HepG2 (cell line): ENCODE data around the gene IDUA. TPM values are rescaled to one million over a fixed set of nuclear protein-coding genes. Genes with fewer than 3 reads are reported as not detected.

ENCODE experiments used
- EEA1 ChIP-seq: sonication (generic); formaldehyde crosslinking; IDR thresholded peaks from 2 replicates; pipeline ENCODE4 v1.5.1; 2020; ENCODE audit warnings: mild to moderate bottlenecking, missing genetic modification reagents, borderline replicate concordance
- ETV5 ChIP-seq: IDR thresholded peaks from 2 replicates; pipeline ENCODE4 v1.6.1; 2018; ENCODE audit warnings: missing biosample characterization, missing genetic modification reagents, inconsistent platforms, borderline replicate concordance
- FOXC1 ChIP-seq: sonication (generic); formaldehyde crosslinking; IDR thresholded peaks from 2 replicates; pipeline ENCODE4 v1.8.0; 2022; ENCODE audit warnings: mild to moderate bottlenecking, missing genetic modification reagents, borderline replicate concordance
- HCFC1 ChIP-seq: fragments of 150-350 bp; IDR thresholded peaks from 2 replicates; pipeline ENCODE4 v1.6.1; 2014; ENCODE audit warnings: low read depth, low read length
- HOXA7 ChIP-seq: sonication (generic); formaldehyde crosslinking; IDR thresholded peaks from 2 replicates; pipeline ENCODE4 v1.8.1; 2022; ENCODE audit warnings: mild to moderate bottlenecking, missing genetic modification reagents, moderate library complexity
- MED13 ChIP-seq: sonication (generic); formaldehyde crosslinking; IDR thresholded peaks from 2 replicates; pipeline ENCODE4 v1.5.0; 2020; ENCODE audit warnings: missing genetic modification reagents
- MXI1 ChIP-seq: IDR thresholded peaks from 3 replicates; pipeline ENCODE4 v1.6.1; 2012; ENCODE audit warnings: low read depth, low read length, inconsistent platforms, borderline replicate concordance
- PPARG ChIP-seq: conservative IDR thresholded peaks from 2 replicates; pipeline ENCODE4 v1.6.1; 2016; ENCODE audit warnings: missing biosample characterization, missing genetic modification reagents
- PTBP1 ChIP-seq: fragments of 200-400 bp; formaldehyde crosslinking; IDR thresholded peaks from 2 replicates; pipeline ENCODE4 v1.6.1; 2018; ENCODE audit warnings: low read length, low read depth; ENCODE audit not compliant: poor library complexity, severe bottlenecking
- RFX1 ChIP-seq: fragments of 450-650 bp; IDR thresholded peaks from 2 replicates; pipeline ENCODE4 v1.6.1; 2017
- SOX6 ChIP-seq, 2 experiments: fragments of 450-650 bp in 1 of 2; sonication (generic) in 1 of 2; formaldehyde crosslinking in 1 of 2; IDR thresholded peaks; 2 replicates each; pipeline versions ENCODE4 v1.4.0 to v1.6.1; 2017 to 2020; ENCODE audit warnings: antibody characterized with exemption in 1 of 2, mild to moderate bottlenecking in 1 of 2, missing genetic modification reagents in 1 of 2
- SRSF9 ChIP-seq: fragments of 200-400 bp; formaldehyde crosslinking; IDR thresholded peaks from 2 replicates; pipeline ENCODE4 v1.6.1; 2018; ENCODE audit warnings: borderline replicate concordance, mild to moderate bottlenecking, low read depth, low read length; ENCODE audit not compliant: insufficient read depth, poor library complexity, severe bottlenecking
- TP53 ChIP-seq: sonication (generic); formaldehyde crosslinking; conservative IDR thresholded peaks from 2 replicates; pipeline ENCODE4 v1.4.0; 2020; ENCODE audit warnings: missing genetic modification reagents
- ZNF234 ChIP-seq: sonication (generic); formaldehyde crosslinking; conservative IDR thresholded peaks from 2 replicates; pipeline ENCODE4 v1.5.1; 2020; ENCODE audit warnings: mild to moderate bottlenecking, missing genetic modification reagents
- ZNF34 ChIP-seq: sonication (generic); formaldehyde crosslinking; IDR thresholded peaks from 2 replicates; pipeline ENCODE4 v1.4.0; 2020; ENCODE audit warnings: mild to moderate bottlenecking, missing genetic modification reagents, borderline replicate concordance
- ZNF619 ChIP-seq: sonication (generic); formaldehyde crosslinking; IDR thresholded peaks from 2 replicates; pipeline ENCODE4 v1.4.0; 2020; ENCODE audit warnings: mild to moderate bottlenecking, missing genetic modification reagents
- polyA plus RNA-seq, 8 experiments: library from polyadenylated mRNA; depleted of rRNA in 3 of 8; stranded (reverse) in 7 of 8; unstranded in 1 of 8; fragments of >200 nt; fragmentation: Illumina TruSeq in 4 of 8; extraction: Trizol in 4 of 8; gene quantifications; 2 replicates each; pipeline versions ENCODE4 v1.2.1 to v1.2.3, GENCODE V29; 2011 to 2016; ENCODE audit warnings: low read depth in 4 of 8, missing spikeins in 1 of 8, mixed read lengths in 1 of 8; ENCODE audit not compliant: insufficient read depth in 1 of 8
- total RNA-seq, 5 experiments: library from RNA; depleted of rRNA; stranded (reverse); fragments of >200 nt; fragmentation: Illumina TruSeq; extraction: Trizol; gene quantifications; 2 replicates each; pipeline ENCODE4 v1.2.3, GENCODE V29; 2016; ENCODE audit warnings: low read depth in 1 of 5
- TF ChIP-seq, protein P1 (sequence below): sonication (generic); formaldehyde crosslinking; IDR thresholded peaks from 2 replicates; pipeline ENCODE4 v1.4.0; 2020; ENCODE audit warnings: missing genetic modification reagents, borderline replicate concordance
- TF ChIP-seq, protein P2 (sequence below): fragments of 450-650 bp; IDR thresholded peaks from 2 replicates; pipeline ENCODE4 v1.6.1; 2017; ENCODE audit warnings: mild to moderate bottlenecking
- TF ChIP-seq, protein P3 (sequence below): sonication (generic); formaldehyde crosslinking; IDR thresholded peaks from 2 replicates; pipeline ENCODE4 v1.4.0; 2020; ENCODE audit warnings: missing genetic modification reagents, mild to moderate bottlenecking, borderline replicate concordance
- TF ChIP-seq, protein P4 (sequence below): IDR thresholded peaks from 2 replicates; pipeline ENCODE4 v1.6.1; 2016; ENCODE audit warnings: missing genetic modification reagents, missing compliant biosample characterization

IDUA gene
- total and polyA plus RNA-seq, 2 of the 13 experiments (the other 11 are each of a cell fraction or from before 2014, with no cell fraction given): 0.77 to 1.0 TPM

DNA sequence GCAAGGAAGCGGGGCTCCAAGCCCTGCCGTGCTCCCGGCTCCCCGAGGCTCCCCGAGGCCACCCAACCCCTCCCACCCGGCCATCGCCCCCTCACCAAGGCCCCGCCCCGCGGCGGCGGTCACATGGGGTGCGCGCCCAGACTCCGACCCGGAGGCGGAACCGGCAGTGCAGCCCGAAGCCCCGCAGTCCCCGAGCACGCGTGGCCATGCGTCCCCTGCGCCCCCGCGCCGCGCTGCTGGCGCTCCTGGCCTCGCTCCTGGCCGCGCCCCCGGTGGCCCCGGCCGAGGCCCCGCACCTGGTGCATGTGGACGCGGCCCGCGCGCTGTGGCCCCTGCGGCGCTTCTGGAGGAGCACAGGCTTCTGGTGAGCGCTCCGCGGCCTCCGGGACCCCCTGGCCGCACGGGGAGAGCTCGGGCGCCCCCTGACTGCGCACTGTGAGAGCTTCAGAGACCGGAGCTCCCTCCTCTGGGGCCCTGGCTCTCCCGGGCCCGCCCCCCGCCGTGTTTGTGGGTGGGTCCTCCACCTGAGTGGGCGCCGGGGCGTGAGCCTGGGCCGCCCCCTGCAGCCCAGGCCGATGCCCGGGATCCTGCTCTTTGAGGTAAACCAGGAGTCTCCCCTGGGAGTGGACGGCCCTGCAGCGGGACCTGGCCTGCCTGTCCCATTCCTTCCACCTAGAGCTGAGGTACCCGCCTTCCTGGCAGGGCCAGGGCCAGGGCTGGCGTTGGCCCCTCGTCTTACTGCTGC lies at the start of gene IDUA (continued):
- TF ChIP-seq, protein P1, sequence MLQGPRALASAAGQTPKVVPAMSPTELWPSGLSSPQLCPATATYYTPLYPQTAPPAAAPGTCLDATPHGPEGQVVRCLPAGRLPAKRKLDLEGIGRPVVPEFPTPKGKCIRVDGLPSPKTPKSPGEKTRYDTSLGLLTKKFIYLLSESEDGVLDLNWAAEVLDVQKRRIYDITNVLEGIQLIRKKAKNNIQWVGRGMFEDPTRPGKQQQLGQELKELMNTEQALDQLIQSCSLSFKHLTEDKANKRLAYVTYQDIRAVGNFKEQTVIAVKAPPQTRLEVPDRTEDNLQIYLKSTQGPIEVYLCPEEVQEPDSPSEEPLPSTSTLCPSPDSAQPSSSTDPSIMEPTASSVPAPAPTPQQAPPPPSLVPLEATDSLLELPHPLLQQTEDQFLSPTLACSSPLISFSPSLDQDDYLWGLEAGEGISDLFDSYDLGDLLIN: no peak
- TF ChIP-seq, protein P2, sequence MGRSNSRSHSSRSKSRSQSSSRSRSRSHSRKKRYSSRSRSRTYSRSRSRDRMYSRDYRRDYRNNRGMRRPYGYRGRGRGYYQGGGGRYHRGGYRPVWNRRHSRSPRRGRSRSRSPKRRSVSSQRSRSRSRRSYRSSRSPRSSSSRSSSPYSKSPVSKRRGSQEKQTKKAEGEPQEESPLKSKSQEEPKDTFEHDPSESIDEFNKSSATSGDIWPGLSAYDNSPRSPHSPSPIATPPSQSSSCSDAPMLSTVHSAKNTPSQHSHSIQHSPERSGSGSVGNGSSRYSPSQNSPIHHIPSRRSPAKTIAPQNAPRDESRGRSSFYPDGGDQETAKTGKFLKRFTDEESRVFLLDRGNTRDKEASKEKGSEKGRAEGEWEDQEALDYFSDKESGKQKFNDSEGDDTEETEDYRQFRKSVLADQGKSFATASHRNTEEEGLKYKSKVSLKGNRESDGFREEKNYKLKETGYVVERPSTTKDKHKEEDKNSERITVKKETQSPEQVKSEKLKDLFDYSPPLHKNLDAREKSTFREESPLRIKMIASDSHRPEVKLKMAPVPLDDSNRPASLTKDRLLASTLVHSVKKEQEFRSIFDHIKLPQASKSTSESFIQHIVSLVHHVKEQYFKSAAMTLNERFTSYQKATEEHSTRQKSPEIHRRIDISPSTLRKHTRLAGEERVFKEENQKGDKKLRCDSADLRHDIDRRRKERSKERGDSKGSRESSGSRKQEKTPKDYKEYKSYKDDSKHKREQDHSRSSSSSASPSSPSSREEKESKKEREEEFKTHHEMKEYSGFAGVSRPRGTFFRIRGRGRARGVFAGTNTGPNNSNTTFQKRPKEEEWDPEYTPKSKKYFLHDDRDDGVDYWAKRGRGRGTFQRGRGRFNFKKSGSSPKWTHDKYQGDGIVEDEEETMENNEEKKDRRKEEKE: no peak
- no peak for TF ChIP-seq PTBP1
- TF ChIP-seq RFX1: no peak
- TF ChIP-seq TP53 (CRISPR knock-in tag): no peak
- no peak for TF ChIP-seq SOX6 (IDR thresholded peaks at IDR 0.05)
- TF ChIP-seq SOX6 (CRISPR knock-in tag; IDR thresholded peaks at IDR 0.05): peak; percentile 52; the same call in 1 of the 2 replicates
- TF ChIP-seq, protein P3, sequence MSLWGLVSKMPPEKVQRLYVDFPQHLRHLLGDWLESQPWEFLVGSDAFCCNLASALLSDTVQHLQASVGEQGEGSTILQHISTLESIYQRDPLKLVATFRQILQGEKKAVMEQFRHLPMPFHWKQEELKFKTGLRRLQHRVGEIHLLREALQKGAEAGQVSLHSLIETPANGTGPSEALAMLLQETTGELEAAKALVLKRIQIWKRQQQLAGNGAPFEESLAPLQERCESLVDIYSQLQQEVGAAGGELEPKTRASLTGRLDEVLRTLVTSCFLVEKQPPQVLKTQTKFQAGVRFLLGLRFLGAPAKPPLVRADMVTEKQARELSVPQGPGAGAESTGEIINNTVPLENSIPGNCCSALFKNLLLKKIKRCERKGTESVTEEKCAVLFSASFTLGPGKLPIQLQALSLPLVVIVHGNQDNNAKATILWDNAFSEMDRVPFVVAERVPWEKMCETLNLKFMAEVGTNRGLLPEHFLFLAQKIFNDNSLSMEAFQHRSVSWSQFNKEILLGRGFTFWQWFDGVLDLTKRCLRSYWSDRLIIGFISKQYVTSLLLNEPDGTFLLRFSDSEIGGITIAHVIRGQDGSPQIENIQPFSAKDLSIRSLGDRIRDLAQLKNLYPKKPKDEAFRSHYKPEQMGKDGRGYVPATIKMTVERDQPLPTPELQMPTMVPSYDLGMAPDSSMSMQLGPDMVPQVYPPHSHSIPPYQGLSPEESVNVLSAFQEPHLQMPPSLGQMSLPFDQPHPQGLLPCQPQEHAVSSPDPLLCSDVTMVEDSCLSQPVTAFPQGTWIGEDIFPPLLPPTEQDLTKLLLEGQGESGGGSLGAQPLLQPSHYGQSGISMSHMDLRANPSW (CRISPR knock-in tag): no peak
- TF ChIP-seq EEA1 (CRISPR knock-in tag): no peak
- TF ChIP-seq ZNF619 (CRISPR knock-in tag): no peak
- no peak for TF ChIP-seq ZNF234
- TF ChIP-seq HOXA7 (CRISPR knock-in tag): no peak
- TF ChIP-seq PPARG: no peak
- 0 out of 2 replicates have a peak, but pooled peaks have one; percentile 78 for TF ChIP-seq ZNF34 (CRISPR knock-in tag)
- TF ChIP-seq, protein P4, sequence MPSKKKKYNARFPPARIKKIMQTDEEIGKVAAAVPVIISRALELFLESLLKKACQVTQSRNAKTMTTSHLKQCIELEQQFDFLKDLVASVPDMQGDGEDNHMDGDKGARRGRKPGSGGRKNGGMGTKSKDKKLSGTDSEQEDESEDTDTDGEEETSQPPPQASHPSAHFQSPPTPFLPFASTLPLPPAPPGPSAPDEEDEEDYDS (CRISPR knock-in tag): no peak; the same call in 1 of the 2 replicates
- TF ChIP-seq MED13 (CRISPR knock-in tag): peak; percentile 43; the same call in 1 of the 2 replicates
- TF ChIP-seq SRSF9: no peak
- no peak for TF ChIP-seq HCFC1
- TF ChIP-seq MXI1: peak; percentile 44; the same call in 1 of the 3 replicates
- TF ChIP-seq FOXC1 (CRISPR knock-in tag): no peak
- TF ChIP-seq ETV5 (CRISPR knock-in tag): 0 out of 2 replicates have a peak, but pooled peaks have one; percentile 6
